ENCODE data around the gene RTRAF. TPM values are rescaled to one million over a fixed set of nuclear protein-coding genes. Genes with fewer than 3 reads are reported as not detected.

Gene RTRAF
- total and polyA plus RNA-seq, 9 donors, result 47.4 to 223 (median 157) TPM

DNA sequence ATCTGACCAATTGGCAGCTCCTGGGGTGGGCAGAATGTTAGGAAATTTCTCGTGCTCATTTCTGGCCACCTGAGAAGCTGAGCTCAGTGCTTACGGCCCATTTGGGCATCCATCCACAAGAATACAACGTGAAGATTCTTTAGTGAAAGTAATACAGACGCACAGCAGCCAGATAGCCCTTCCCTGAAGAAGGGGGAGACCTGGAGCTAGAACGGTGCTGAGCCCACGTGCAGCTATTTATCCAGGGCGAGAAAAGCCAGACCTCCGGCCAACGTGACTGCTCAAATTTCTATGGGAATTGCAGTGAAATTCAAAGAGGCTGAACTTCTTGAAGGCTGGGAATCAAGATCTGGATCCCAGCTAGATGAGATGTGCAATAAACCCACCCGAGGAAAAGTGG is 58.8 kb downstream of the RTRAF start:
- no peaks in the 10 kb centered on the region for H3K9me3 ChIP-seq
- H3K4me1 ChIP-seq (ENCODE audit: insufficient read depth), result peaks cover 40% of the 10 kb centered on the region
- intact Hi-C loops (cut with DNase I), result no loop called here
- no peaks in the 10 kb centered on the region for H3K36me3 ChIP-seq
- H3K27me3 ChIP-seq, result no peaks in the 10 kb centered on the region
- DNase-seq, result no peak
- no peak for TF ChIP-seq EP300 (IDR thresholded peaks at IDR 0.05)
- TF ChIP-seq, protein P1, sequence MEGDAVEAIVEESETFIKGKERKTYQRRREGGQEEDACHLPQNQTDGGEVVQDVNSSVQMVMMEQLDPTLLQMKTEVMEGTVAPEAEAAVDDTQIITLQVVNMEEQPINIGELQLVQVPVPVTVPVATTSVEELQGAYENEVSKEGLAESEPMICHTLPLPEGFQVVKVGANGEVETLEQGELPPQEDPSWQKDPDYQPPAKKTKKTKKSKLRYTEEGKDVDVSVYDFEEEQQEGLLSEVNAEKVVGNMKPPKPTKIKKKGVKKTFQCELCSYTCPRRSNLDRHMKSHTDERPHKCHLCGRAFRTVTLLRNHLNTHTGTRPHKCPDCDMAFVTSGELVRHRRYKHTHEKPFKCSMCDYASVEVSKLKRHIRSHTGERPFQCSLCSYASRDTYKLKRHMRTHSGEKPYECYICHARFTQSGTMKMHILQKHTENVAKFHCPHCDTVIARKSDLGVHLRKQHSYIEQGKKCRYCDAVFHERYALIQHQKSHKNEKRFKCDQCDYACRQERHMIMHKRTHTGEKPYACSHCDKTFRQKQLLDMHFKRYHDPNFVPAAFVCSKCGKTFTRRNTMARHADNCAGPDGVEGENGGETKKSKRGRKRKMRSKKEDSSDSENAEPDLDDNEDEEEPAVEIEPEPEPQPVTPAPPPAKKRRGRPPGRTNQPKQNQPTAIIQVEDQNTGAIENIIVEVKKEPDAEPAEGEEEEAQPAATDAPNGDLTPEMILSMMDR (IDR thresholded peaks at IDR 0.05), result no peak
- no peak for TF ChIP-seq POLR2A (IDR thresholded peaks at IDR 0.05)
- 42 to 64% (median 56%) methylated on average over 10 of the region's 10 CpGs for WGBS, 3 donors
- no peak overlapping the region for H3K4me3 ChIP-seq
- H3K27ac ChIP-seq, result no peak overlapping the region

DNA sequence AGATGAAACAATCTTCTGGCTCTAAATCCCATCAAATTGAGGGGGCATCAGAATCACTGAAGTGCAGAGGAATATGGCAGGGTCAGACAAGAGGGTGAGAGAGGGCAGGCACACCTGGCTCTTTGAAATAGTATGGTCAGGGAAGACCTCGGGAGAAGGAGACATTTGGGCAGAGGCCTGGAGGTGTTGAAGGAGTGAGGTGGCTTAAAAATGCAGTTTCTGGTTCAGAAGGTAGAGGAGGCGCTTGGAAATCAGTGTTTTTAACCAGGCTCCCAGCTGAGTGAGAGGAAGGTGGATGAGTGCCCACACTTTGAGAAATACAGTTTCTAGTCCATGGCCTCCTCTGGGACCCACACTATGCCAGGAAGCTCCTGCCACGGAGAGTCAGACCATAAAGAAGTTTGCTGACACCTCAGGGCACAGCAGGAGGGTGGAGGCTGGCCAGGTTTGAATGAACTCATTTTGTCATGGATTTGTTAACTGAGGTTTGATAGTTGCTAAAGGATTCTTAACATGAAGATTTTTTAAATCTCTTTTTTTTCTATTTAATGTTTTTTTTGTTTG is 59.4 kb downstream of the RTRAF start:
- no peak overlapping the region for H3K27ac ChIP-seq
- H3K4me1 ChIP-seq (ENCODE audit: insufficient read depth), result peaks cover 40% of the 10 kb centered on the region

DNA sequence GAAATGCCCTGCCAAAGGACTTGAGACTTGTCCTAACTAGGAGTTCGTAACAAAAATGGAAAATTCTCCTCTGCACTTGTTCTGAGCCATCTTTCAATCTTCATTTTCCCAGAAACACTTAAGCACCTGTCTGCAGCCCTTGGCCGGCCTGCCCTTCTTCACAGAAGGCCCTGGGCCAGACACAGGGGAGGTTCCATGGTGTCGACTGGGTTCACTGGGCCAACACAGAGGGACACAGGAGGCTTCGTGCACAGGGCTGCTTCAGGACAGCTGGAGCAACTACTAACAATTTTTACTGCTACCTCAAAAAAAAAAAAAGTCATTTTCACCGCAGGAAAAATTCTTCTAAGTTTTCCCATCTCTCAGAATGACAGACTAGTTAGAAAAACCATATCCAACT is 59.9 kb downstream of the RTRAF start:
- no peaks in the 10 kb centered on the region for H3K36me3 ChIP-seq
- no peak for DNase-seq
- 49 to 56% (median 49%) methylated on average over 5 of the region's 5 CpGs for WGBS, 3 donors
- no peak overlapping the region for H3K27ac ChIP-seq
- intact Hi-C loops (cut with DNase I), result no loop called here
- H3K4me1 ChIP-seq (ENCODE audit: insufficient read depth), result peaks cover 43% of the 10 kb centered on the region
- H3K27me3 ChIP-seq, result no peaks in the 10 kb centered on the region
- no peaks in the 10 kb centered on the region for H3K9me3 ChIP-seq
- TF ChIP-seq POLR2A (IDR thresholded peaks at IDR 0.05) (no peak), EP300 (IDR thresholded peaks at IDR 0.05) (no peak)
- TF ChIP-seq, protein P1 (IDR thresholded peaks at IDR 0.05), result no peak
- no peak overlapping the region for H3K4me3 ChIP-seq

More for the DNA sequence above, 59.4 kb downstream of the RTRAF start:
- Histone ChIP-seq H3K9me3 (no peaks in the 10 kb centered on the region), H3K36me3 (no peaks in the 10 kb centered on the region), H3K4me3 (no peak overlapping the region), H3K27me3 (no peaks in the 10 kb centered on the region)
- WGBS, 3 donors, result 49 to 54% (median 53%) methylated on average over 3 of the region's 3 CpGs
- DNase-seq, result no peak
- TF ChIP-seq POLR2A (IDR thresholded peaks at IDR 0.05) (no peak), EP300 (IDR thresholded peaks at IDR 0.05) (no peak)
- TF ChIP-seq, protein P1 (IDR thresholded peaks at IDR 0.05), result no peak
- intact Hi-C loops (cut with DNase I), result no loop called here

DNA sequence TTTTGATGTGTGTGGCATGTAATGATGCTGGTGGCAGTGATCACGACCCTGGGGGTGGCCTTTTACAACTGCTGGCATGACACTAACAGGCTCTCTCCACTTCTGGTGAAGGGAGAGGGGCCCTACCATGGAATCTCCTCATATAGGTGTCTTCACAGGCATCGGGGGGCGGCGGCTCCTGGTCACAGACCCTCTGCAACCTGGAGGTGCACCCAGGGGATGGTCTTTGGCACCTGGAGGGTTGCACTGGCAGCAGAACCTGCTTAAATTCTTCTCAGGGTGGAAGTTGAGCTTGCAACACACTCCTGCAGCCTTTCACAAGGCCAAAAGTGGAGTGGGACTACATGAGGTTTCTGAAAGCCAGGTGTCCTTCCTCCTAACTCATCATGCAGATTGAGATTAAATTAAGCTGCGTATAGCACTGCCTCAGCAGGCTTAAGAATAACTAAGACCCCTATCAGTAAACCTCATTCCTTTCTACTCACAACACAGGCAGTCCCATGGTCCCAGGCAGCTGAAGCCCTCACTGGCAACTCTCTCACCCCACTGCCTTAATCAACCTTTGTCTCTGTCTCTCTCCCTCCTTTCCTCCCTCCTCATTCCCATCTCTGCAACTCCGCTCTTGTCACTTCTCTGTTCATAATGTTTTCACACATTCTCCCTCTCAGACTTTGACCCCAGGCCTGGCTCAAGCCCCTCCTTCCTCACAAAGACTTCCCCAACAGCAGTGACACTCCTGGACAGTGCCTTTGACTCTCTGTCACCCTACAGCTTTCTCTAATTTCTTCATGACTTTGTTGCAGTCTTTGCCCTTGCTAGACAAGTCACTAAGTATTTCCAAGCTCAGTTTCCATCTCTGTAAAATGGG is 60.6 kb downstream of the RTRAF start:
- peak overlapping the region in 1 of 2 donors; percentile 67 for H3K27ac ChIP-seq
- no peaks in the 10 kb centered on the region for H3K36me3 ChIP-seq
- intact Hi-C loops (cut with DNase I), result no loop called here
- H3K4me1 ChIP-seq (ENCODE audit: insufficient read depth), result peaks cover 40% of the 10 kb centered on the region
- H3K27me3 ChIP-seq, result no peaks in the 10 kb centered on the region
- TF ChIP-seq EP300 (IDR thresholded peaks at IDR 0.05) (no peak), POLR2A (IDR thresholded peaks at IDR 0.05) (no peak)
- TF ChIP-seq, protein P1 (IDR thresholded peaks at IDR 0.05), result no peak
- H3K9me3 ChIP-seq, result no peaks in the 10 kb centered on the region
- WGBS, 3 donors, result 44 to 69% (median 63%) methylated on average over 6 of the region's 6 CpGs
- H3K4me3 ChIP-seq, result no peak overlapping the region
- no peak for DNase-seq

Data from ovary (tissue), 9 donors.